ENCODE results near the gene PRICKLE2. TPM values are rescaled to one million over a fixed set of nuclear protein-coding genes. Genes with fewer than 3 reads are reported as not detected.
"Not testable (repeated sequence)": the region's sequence is repeated elsewhere in the genome, so short reads cannot be mapped to it uniquely, and the experiment has no call there.

Gene PRICKLE2
- polyA plus RNA-seq, 3 donors: not detected

DNA sequence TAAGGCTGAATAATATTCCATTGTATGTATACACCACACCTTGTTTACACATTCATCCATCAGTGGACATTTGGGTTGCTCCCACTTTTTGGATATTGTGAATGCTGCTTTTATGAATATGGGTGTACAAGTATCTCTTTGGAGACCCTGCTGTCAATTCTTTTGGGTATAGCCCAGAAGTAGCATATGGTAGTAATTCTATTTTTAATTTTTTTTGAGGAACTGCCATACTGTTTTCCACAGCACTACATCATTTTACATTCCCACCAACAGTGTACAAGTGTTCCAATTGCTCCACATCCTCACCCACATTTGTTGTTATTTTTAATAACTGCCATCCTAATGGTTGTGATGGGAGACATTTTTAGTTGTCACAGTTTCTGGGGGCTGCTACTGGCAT, 132.1 kb downstream of the PRICKLE2 start:
- Mint-ChIP-seq H3K27me3 (ENCODE audit: low read depth in 3 of 3) (peaks cover 0 to 5% (median 0%) of the 10 kb centered on the region in 3 donors), H3K4me3 (no peak overlapping the region), H3K27ac (no peak overlapping the region), H3K4me1 (no peaks in the 10 kb centered on the region), H3K9me3 (peaks cover 0 to 4% (median 2%) of the 10 kb centered on the region in 7 donors), H3K36me3 (no peaks in the 10 kb centered on the region)
- Histone ChIP-seq H3K9ac (ENCODE audit: insufficient read depth, low read length, poor library complexity, severe bottlenecking) (no peak overlapping the region), H3K36me3 (replicated peaks in 1 of 2; ENCODE audit: control insufficient read depth in 1 of 2, insufficient read depth in 2 of 2, low read length in 2 of 2) (no peaks in the 10 kb centered on the region), H3K27ac (ENCODE audit: low read depth in 1 of 2, low read length in 2 of 2) (no peak overlapping the region), H3K79me2 (ENCODE audit: insufficient read depth, low read length) (no peaks in the 10 kb centered on the region), H4K20me1 (ENCODE audit: insufficient read depth, low read length) (no peaks in the 10 kb centered on the region), H3K4me3 (replicated peaks in 1 of 3; ENCODE audit: low read depth in 2 of 3, low read length in 3 of 3) (no peak overlapping the region), H2AFZ (ENCODE audit: insufficient read depth, low read depth, low read length, poor library complexity, severe bottlenecking) (no peak overlapping the region), H3K27me3 (ENCODE audit: control insufficient read depth in 2 of 2, insufficient read depth in 2 of 2, low read length in 2 of 2) (no peaks in the 10 kb centered on the region), H3K4me2 (replicated peaks; ENCODE audit: extremely low read depth, low read length, poor library complexity, severe bottlenecking) (no peak overlapping the region), H3K9me3 (replicated peaks in 1 of 2; ENCODE audit: control insufficient read depth in 1 of 2, insufficient read depth in 1 of 2, low read length in 2 of 2) (no peaks in the 10 kb centered on the region), H3K4me1 (ENCODE audit: control insufficient read depth in 1 of 2, insufficient read depth in 2 of 2, low read length in 2 of 2) (no peaks in the 10 kb centered on the region)
- no peak for DNase-seq
- TF ChIP-seq, protein P1, sequence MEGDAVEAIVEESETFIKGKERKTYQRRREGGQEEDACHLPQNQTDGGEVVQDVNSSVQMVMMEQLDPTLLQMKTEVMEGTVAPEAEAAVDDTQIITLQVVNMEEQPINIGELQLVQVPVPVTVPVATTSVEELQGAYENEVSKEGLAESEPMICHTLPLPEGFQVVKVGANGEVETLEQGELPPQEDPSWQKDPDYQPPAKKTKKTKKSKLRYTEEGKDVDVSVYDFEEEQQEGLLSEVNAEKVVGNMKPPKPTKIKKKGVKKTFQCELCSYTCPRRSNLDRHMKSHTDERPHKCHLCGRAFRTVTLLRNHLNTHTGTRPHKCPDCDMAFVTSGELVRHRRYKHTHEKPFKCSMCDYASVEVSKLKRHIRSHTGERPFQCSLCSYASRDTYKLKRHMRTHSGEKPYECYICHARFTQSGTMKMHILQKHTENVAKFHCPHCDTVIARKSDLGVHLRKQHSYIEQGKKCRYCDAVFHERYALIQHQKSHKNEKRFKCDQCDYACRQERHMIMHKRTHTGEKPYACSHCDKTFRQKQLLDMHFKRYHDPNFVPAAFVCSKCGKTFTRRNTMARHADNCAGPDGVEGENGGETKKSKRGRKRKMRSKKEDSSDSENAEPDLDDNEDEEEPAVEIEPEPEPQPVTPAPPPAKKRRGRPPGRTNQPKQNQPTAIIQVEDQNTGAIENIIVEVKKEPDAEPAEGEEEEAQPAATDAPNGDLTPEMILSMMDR (IDR thresholded peaks at IDR 0.05): no peak
- intact Hi-C loops (cut with micrococcal nuclease): no loop called here

DNA sequence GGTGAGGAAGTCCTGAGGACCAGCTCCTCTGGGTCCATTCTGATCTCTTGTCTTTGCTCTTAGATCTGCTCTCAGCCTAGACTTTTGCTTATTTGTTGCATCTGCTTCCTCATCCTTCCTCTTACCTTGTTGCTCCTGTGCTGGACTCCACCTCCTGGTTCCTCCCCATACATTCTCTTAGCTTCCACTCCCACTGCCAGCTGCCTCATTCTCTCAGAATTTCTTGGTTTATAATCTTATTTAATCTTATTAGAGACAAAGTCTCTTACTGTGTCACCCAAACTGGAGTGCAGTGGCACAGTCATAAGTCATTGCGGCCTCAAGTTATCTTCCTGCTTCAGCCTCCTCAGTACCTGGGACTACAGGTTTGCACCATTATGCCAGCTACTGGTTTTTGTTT, 133.8 kb downstream of the PRICKLE2 start:
- Mint-ChIP-seq H3K27ac (no peak overlapping the region), H3K4me1 (no peaks in the 10 kb centered on the region), H3K9me3 (peaks cover 0 to 4% (median 2%) of the 10 kb centered on the region in 7 donors), H3K27me3 (ENCODE audit: low read depth in 3 of 3) (peaks cover 0 to 3% (median 0%) of the 10 kb centered on the region in 3 donors), H3K36me3 (no peaks in the 10 kb centered on the region), H3K4me3 (no peak overlapping the region)
- Histone ChIP-seq H4K20me1 (ENCODE audit: insufficient read depth, low read length) (no peaks in the 10 kb centered on the region), H2AFZ (ENCODE audit: insufficient read depth, low read depth, low read length, poor library complexity, severe bottlenecking) (no peak overlapping the region), H3K4me1 (ENCODE audit: control insufficient read depth in 1 of 2, insufficient read depth in 2 of 2, low read length in 2 of 2) (no peaks in the 10 kb centered on the region), H3K9ac (ENCODE audit: insufficient read depth, low read length, poor library complexity, severe bottlenecking) (no peak overlapping the region), H3K27me3 (ENCODE audit: control insufficient read depth in 2 of 2, insufficient read depth in 2 of 2, low read length in 2 of 2) (no peaks in the 10 kb centered on the region), H3K4me2 (replicated peaks; ENCODE audit: extremely low read depth, low read length, poor library complexity, severe bottlenecking) (no peak overlapping the region), H3K79me2 (ENCODE audit: insufficient read depth, low read length) (no peaks in the 10 kb centered on the region), H3K36me3 (replicated peaks in 1 of 2; ENCODE audit: control insufficient read depth in 1 of 2, insufficient read depth in 2 of 2, low read length in 2 of 2) (no peaks in the 10 kb centered on the region), H3K27ac (ENCODE audit: low read depth in 1 of 2, low read length in 2 of 2) (no peak overlapping the region), H3K4me3 (replicated peaks in 1 of 3; ENCODE audit: low read depth in 2 of 3, low read length in 3 of 3) (no peak overlapping the region), H3K9me3 (replicated peaks in 1 of 2; ENCODE audit: control insufficient read depth in 1 of 2, insufficient read depth in 1 of 2, low read length in 2 of 2) (no peaks in the 10 kb centered on the region)
- WGBS (ENCODE audit: insufficient coverage): 100% methylated on average over 1 of the region's 1 CpG
- TF ChIP-seq, protein P1 (IDR thresholded peaks at IDR 0.05): no peak
- DNase-seq: no peak
- intact Hi-C loops (cut with micrococcal nuclease): no loop called here

DNA sequence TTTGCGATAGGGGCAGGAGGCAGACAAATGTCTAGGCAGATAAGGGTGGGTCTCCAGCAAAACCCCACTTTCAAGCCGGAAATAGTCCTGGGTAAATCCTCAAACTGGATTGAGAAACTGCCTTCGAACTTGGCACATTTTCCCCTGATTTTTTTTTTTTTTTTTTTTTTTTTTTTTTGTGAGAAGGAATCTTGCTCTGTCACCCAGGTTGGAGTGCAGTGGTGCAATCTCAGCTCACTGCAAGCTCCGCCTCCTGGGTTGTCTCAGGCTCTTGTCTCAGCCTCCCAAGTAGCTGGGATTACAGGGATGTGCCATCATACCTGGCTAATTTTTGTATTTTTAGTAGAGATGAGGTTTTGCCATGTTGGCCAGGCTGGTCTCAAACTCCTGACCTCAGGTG, 135.9 kb downstream of the PRICKLE2 start:
- H3K27me3 ChIP-seq (ENCODE audit: control insufficient read depth in 2 of 2, insufficient read depth in 2 of 2, low read length in 2 of 2); H3K4me1 ChIP-seq (ENCODE audit: control insufficient read depth in 1 of 2, insufficient read depth in 2 of 2, low read length in 2 of 2); H3K4me3 Mint-ChIP-seq; H3K79me2 ChIP-seq (ENCODE audit: insufficient read depth, low read length); H3K27ac ChIP-seq (ENCODE audit: low read depth in 1 of 2, low read length in 2 of 2); H3K4me3 ChIP-seq (replicated peaks in 1 of 3; ENCODE audit: low read depth in 2 of 3, low read length in 3 of 3); DNase-seq; H3K36me3 ChIP-seq (replicated peaks in 1 of 2; ENCODE audit: control insufficient read depth in 1 of 2, insufficient read depth in 2 of 2, low read length in 2 of 2); H3K36me3 Mint-ChIP-seq; H4K20me1 ChIP-seq (ENCODE audit: insufficient read depth, low read length); H3K9ac ChIP-seq (ENCODE audit: insufficient read depth, low read length, poor library complexity, severe bottlenecking); H3K4me2 ChIP-seq (replicated peaks; ENCODE audit: extremely low read depth, low read length, poor library complexity, severe bottlenecking); H3K9me3 ChIP-seq (replicated peaks in 1 of 2; ENCODE audit: control insufficient read depth in 1 of 2, insufficient read depth in 1 of 2, low read length in 2 of 2); H2AFZ ChIP-seq (ENCODE audit: insufficient read depth, low read depth, low read length, poor library complexity, severe bottlenecking); H3K9me3 Mint-ChIP-seq; H3K27me3 Mint-ChIP-seq (ENCODE audit: low read depth in 3 of 3); intact Hi-C loops (cut with micrococcal nuclease); H3K4me1 Mint-ChIP-seq; H3K27ac Mint-ChIP-seq: not testable (repeated sequence)
- WGBS (ENCODE audit: insufficient coverage): 83% methylated on average over 2 of the region's 4 CpGs

Data from CD14-positive monocyte (primary cell).